SU-DHL-6 (cell line): ENCODE data around the gene MYO1D.

ENCODE experiments used
- H2AFZ ChIP-seq: fragments of 200-600 bp; sonication (generic); 2 replicates; pipeline ENCODE4 v1.6.1; 2014; ENCODE audit warnings: low read depth, mild to moderate bottlenecking, moderate library complexity, mixed read lengths, antibody characterized with exemption, low read length; ENCODE audit not compliant: severe bottlenecking
- H3F3A ChIP-seq: fragments of 200-600 bp; shearing (Covaris generic); 2 replicates; pipeline ENCODE4 v1.6.0; 2016; ENCODE audit warnings: antibody characterized with exemption, mild to moderate bottlenecking; ENCODE audit not compliant: insufficient read depth
- H3K27ac ChIP-seq: fragments of 200-600 bp; sonication (generic); 2 replicates; pipeline ENCODE4 v1.5.1; 2016; ENCODE audit warnings: low read depth, mild to moderate bottlenecking, low read length, moderate library complexity, mixed read lengths
- H3K27me3 ChIP-seq: fragments of 200-600 bp; sonication (generic), shearing (Covaris generic); 2 replicates; pipeline ENCODE4 v1.6.0; 2014; ENCODE audit warnings: mild to moderate bottlenecking, low read length
- H3K36me3 ChIP-seq: fragments of 200-600 bp; sonication (generic); 2 replicates; pipeline ENCODE4 v1.6.1; 2014; ENCODE audit warnings: mild to moderate bottlenecking, low read length, mixed read lengths
- H3K4me2 ChIP-seq: fragments of 300-600, 200-600 bp; shearing (Covaris generic), sonication (generic); 2 replicates; pipeline ENCODE4 v1.6.0; 2014; ENCODE audit warnings: low read length, low read depth, mild to moderate bottlenecking; ENCODE audit not compliant: poor library complexity, severe bottlenecking
- H3K4me3 ChIP-seq: fragments of 200-600 bp; sonication (generic); 2 replicates; pipeline ENCODE4 v1.5.1; 2014; ENCODE audit warnings: antibody characterized with exemption, low read length, mild to moderate bottlenecking, mixed read lengths; ENCODE audit not compliant: insufficient read depth, poor library complexity, severe bottlenecking
- H3K79me2 ChIP-seq: fragments of 200-600 bp; sonication (generic); 2 replicates; pipeline ENCODE4 v1.6.1; 2014; ENCODE audit warnings: mild to moderate bottlenecking, low read length, moderate library complexity; ENCODE audit not compliant: insufficient read depth
- H3K9ac ChIP-seq: fragments of 200-600 bp; sonication (generic); 2 replicates; pipeline ENCODE4 v1.7.0; 2014; ENCODE audit warnings: mild to moderate bottlenecking, low read length
- H3K9me2 ChIP-seq: fragments of 200-600 bp; sonication (generic); replicated peaks from 2 replicates; pipeline ENCODE4 v1.6.1; 2014; ENCODE audit warnings: low read length; ENCODE audit not compliant: insufficient read depth
- H3K9me3 ChIP-seq: fragments of 200-600 bp; sonication (generic); 2 replicates; pipeline ENCODE4 v1.6.1; 2014; ENCODE audit warnings: low read length, mixed read lengths; ENCODE audit not compliant: insufficient read depth
- H4K20me1 ChIP-seq: fragments of 200-600 bp; sonication (generic); 2 replicates; pipeline ENCODE4 v1.6.1; 2014; ENCODE audit warnings: low read depth, mild to moderate bottlenecking, antibody characterized with exemption, low read length, moderate library complexity, mixed read lengths
- CTCF ChIP-seq: fragments of 200-600 bp; sonication (generic); IDR thresholded peaks from one replicate; pipeline ENCODE4 v1.5.1; 2017; ENCODE audit warnings: antibody characterized with exemption, mild to moderate bottlenecking, low read length, moderate library complexity; ENCODE audit not compliant: insufficient read depth, poor library complexity, severe bottlenecking
- EZH2phosphoT487 ChIP-seq: fragments of 200-600 bp; sonication (generic), shearing (Covaris generic); conservative IDR thresholded peaks from 2 replicates; pipeline ENCODE4 v1.6.1; 2018; ENCODE audit warnings: mild to moderate bottlenecking, antibody characterized with exemption, low read length, moderate library complexity, mixed read lengths

The MYO1D gene

GRCh38 chr17:32588982-32589381 is 287.9 kb downstream of the MYO1D start:
- Histone ChIP-seq H3K9ac (no peak overlapping the region), H3K27ac (no peak overlapping the region), H3K9me2 (no peaks in the 10 kb centered on the region), H3K36me3 (no peaks in the 10 kb centered on the region), H3K9me3 (no peaks in the 10 kb centered on the region), H3K27me3 (no peaks in the 10 kb centered on the region), H2AFZ (no peak overlapping the region), H3K4me3 (no peak overlapping the region), H3K4me2 (no peak overlapping the region), H3F3A (no peaks in the 10 kb centered on the region), H3K79me2 (no peaks in the 10 kb centered on the region), H4K20me1 (no peaks in the 10 kb centered on the region)
- TF ChIP-seq EZH2phosphoT487, result no peak

- H3K27ac ChIP-seq, result no peak overlapping the region
- H3K4me2 ChIP-seq, result no peak overlapping the region
- no peak overlapping the region for H3K9ac ChIP-seq
- TF ChIP-seq EZH2phosphoT487, result no peak
- H3K9me2 ChIP-seq, result no peaks in the 10 kb centered on the region
- no peaks in the 10 kb centered on the region for H3K36me3 ChIP-seq
- no peaks in the 10 kb centered on the region for H3F3A ChIP-seq
- H2AFZ ChIP-seq, result no peak overlapping the region
- H3K4me3 ChIP-seq, result no peak overlapping the region
- no peaks in the 10 kb centered on the region for H3K27me3 ChIP-seq
- H3K79me2 ChIP-seq, result no peaks in the 10 kb centered on the region
- H4K20me1 ChIP-seq, result no peaks in the 10 kb centered on the region
- H3K9me3 ChIP-seq, result no peaks in the 10 kb centered on the region
These were observed 288.8 kb downstream of the MYO1D start for GRCh38 chr17:32588135-32588534.

GRCh38 chr17:32586666-32587065 is 290.3 kb downstream of the MYO1D start:
- Histone ChIP-seq H3K27ac (no peak overlapping the region), H3F3A (no peaks in the 10 kb centered on the region), H3K9me3 (no peaks in the 10 kb centered on the region), H3K36me3 (no peaks in the 10 kb centered on the region), H4K20me1 (no peaks in the 10 kb centered on the region), H2AFZ (no peak overlapping the region), H3K4me3 (no peak overlapping the region), H3K4me2 (no peak overlapping the region), H3K79me2 (no peaks in the 10 kb centered on the region), H3K9ac (no peak overlapping the region), H3K27me3 (no peaks in the 10 kb centered on the region), H3K9me2 (no peaks in the 10 kb centered on the region)
- TF ChIP-seq CTCF (no peak), EZH2phosphoT487 (no peak)

GRCh38 chr17:32584792-32585191 is 292.1 kb downstream of the MYO1D start:
- no peak overlapping the region for H3K4me2 ChIP-seq
- TF ChIP-seq EZH2phosphoT487 (no peak), CTCF (no peak)
- no peaks in the 10 kb centered on the region for H4K20me1 ChIP-seq
- no peaks in the 10 kb centered on the region for H3K9me2 ChIP-seq
- H3K27me3 ChIP-seq, result no peaks in the 10 kb centered on the region
- no peak overlapping the region for H3K27ac ChIP-seq
- no peaks in the 10 kb centered on the region for H3K9me3 ChIP-seq
- H2AFZ ChIP-seq, result no peak overlapping the region
- no peak overlapping the region for H3K4me3 ChIP-seq
- H3F3A ChIP-seq, result no peaks in the 10 kb centered on the region
- H3K36me3 ChIP-seq, result no peaks in the 10 kb centered on the region
- H3K9ac ChIP-seq, result no peak overlapping the region
- H3K79me2 ChIP-seq, result no peaks in the 10 kb centered on the region
